HCEC 1CT (cell line): ENCODE data around the gene TIGD1.

Experiments
- DNase-seq: peaks from one replicate; pipeline ENCODE4 v3.0.0-alpha.2; 2017

TIGD1 gene

DNA sequence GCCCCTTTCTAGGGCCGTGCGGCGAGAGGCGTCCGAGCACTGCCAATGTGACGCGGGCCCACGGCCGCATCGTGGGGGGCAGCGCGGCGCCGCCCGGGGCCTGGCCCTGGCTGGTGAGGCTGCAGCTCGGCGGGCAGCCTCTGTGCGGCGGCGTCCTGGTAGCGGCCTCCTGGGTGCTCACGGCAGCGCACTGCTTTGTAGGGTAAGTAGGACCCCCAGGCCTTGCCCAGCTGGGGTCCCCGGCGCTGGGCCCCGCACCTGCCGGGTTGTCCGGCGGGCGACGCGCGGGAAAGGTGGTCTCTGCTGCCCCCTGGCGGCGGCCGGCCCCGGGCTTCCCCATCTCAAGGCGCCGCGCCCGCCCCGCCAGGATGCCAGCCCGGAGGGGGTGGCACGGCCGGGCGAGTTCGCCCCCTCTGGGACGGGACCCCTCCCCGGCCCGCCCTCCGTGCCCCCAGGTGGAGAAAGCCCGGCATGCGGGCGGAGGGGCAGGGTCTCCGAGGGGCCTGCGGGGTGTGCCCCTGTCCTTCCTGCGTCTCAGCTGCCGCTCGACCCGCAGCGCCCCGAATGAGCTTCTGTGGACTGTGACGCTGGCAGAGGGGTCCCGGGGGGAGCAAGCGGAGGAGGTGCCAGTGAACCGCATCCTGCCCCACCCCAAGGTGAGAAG is 28.3 kb downstream of the TIGD1 start:
- no peak for DNase-seq

DNA sequence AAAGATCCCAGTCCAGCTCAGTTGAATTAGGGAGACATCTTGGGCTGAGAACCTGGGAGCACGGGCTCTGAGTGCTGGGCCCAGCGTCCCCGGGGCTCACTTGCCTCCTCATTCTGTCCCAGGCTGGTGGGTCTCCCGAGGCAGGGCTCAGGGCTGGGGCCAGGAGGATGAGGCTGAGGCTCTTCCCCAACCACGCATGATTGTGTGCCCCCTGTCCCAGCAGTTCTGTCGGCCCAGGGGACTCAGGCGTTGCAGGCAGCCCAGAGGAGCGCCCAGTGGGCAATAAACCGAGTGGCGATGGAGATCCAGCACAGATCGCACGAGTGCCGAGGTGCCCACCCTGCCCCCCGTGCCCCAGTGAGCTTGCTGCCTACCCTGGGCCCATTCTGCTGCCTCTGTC is 29.3 kb downstream of the TIGD1 start:
- DNase-seq = no peak

DNA sequence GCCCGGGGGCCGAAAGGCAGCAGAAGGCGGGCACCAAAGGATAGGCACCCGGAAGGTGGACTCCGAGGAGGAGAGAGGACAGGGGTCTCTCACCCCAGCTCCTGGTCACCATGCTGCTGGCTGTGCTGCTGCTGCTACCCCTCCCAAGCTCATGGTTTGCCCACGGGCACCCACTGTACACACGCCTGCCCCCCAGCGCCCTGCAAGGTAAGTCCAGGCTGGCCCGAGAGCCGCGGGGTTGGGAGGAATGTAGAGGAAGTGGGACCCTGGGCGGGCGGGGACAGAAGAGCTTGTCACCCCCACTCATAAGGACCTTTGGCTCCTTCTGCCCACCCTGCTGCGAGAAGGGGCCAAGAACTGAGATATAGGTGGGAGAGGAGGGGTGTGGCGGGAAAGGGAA is 29.9 kb downstream of the TIGD1 start:
- no peak for DNase-seq

DNA sequence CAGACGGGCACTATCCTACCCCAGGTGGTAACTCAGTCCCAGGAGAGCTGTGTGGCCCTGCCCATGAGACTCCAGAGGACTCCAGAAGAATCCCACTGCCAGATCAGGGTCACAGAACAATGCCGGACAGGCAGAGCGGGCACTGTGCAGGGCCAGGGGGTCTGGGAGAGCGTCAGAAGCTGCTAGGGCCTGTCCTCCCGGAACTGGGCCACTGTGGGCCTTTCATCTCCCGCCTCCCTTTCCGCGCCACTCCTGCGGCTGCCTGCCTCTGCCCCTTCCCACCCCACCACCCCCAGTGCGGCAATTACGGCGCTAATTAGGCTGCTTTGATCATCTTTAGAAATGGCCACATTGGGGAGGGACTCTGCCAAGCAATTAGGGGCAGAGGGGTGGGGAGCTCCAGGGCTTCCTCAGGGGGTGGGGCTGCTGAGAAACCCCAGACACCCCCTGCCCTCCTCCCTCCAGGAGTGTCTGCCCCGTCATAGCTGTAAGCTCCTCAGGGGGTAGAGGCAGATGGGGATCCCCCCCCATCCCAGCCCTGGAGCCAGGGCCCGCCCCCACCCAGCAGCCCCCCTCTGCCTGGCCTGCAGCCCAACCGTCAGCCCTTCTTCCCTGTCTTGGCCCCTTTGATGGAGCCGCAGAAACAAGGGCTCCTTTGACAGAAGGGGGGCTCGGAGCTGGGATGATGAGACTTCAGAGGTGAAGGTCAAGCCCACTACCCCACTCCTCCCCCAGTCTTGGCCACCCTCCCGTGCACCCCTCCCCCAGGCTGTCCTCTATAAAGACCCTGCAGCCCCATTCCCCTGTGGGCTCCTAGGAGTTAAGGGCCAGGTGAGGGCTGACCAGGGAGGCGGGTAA is 30.5 kb downstream of the TIGD1 start, which contains the start of gene PRSS56:
PRSS56 (plus strand) TSS at position 808 of the 858 bp plus-strand sequence. CDS start 211 bp downstream, outside the sequence.
- DNase-seq = no peak

DNA sequence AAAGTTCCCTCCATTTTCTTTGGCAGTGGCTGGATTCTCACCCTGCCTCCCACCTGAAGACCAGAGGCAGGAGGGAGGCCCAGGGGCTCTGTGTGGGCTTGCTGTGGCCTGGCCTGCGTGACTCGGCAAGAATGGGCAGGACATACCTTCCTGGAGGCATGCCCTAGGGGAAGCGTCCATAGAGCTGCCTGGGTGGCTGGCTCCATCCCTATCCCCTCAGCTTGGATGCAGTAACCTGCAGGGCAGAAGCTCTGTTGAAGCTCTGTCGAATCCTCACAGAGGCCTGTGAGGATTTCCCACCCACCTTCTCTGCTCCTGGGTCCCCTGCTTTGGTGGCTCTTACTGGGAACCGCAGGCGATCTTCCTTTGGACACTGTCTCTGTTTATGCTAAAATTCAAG is 31.5 kb downstream of the TIGD1 start:
- no peak for DNase-seq

DNA sequence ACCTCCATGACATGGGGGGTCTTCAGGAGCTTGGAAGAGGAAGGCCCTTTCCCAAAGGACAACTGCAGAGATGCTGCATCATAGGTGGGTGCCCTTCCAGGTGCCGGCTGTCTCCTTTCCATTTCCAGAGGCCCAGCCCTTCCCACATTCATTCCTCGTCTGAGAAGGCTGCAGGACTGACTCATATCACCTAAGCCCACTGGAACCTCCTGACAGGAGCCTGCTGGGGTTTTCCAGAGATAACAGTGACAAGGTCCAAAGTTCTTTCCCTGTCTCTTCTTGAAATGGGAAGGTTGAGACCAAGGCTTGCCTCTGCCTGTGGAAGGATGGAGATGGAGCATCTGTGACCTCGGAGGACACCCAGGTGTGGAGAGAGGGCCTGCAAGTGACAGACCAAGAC is 33.8 kb downstream of the TIGD1 start:
- no peak for DNase-seq

DNA sequence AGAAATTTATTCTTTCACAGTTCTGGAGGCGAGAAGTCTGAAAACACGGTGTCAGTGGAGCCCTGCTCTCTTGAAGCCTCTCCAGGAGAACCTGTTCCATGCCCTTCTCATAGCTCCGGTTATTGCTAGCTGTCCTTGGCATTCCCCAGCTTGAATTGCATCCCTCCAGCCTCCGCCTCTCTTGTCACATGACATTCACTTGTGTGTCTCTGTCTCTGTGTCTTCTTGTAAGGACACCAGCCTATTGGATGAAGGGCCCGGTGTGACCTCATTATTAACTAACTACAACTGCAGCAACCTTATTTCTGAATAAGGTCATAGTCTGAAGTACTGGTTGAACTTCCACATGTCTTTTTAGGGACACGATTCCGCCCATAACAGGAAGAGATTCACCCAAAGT is 34.7 kb downstream of the TIGD1 start:
- no peak for DNase-seq

DNA sequence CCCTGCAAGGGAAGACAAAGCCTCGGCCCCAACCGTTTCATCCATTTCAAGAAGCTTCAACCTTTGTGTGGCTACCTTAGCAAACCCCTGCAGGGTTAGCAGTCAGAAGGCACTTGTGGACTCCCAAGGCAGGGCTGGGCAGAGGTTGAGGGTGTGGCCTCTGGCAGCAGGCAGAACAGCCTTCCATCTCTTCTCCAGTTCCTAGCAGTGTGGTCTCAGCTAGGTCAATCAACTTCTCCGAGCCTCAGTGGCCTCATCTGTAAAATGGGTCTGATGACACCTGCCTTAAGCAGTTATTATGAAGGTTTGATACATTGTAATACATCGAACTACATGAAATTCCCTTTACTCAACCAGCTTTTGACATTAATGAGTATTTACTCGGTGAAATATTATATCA is 37.0 kb downstream of the TIGD1 start:
- no peak for DNase-seq

DNA sequence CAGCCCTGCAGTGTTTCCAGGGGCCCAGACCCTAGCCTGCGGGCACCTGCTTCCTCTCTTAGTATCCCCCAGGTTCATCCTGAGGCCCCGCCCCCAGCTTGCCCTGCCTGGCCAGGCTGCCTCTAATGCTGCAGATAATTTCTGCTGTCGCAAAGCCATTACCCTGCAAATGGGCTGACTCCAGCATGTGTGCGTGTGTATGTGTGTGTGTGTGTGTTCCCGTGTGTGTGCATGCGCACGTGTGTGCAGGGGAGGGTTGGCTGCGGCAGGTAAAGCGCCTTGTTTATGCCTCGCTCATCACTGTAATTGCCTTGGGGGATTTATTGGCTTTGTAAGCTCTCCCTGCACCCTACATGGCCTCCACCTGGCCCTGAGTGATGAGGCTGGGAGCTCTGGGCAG is 37.8 kb downstream of the TIGD1 start:
- no peak for DNase-seq

DNA sequence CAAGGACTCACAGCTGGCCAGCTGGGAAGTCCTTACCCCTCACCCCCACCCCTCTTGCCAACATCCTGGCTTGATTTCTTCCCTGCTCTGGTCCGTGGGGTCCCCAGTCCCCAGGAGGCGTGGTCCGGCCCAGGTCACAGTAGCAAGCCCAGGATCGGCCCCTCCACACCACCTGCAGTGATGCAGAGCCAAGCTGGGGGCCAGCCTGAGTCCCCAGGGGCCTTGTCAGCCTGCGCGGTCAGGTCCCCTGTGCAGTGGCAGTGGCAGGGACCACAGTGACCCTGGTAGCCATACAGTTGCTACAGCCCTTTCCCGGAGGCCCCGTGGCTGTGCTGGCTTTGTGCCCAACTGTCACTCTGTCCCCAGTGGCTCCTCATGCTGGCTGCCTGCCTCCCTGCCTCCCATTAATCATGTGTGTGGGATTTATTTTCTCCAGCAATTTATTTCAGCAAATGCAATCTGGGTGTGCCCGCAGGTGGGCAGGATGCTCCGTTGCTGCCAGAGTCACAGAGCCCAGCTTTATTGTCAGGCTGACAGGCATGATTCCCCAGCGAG is 38.9 kb downstream of the TIGD1 start:
- DNase-seq = no peak

DNA sequence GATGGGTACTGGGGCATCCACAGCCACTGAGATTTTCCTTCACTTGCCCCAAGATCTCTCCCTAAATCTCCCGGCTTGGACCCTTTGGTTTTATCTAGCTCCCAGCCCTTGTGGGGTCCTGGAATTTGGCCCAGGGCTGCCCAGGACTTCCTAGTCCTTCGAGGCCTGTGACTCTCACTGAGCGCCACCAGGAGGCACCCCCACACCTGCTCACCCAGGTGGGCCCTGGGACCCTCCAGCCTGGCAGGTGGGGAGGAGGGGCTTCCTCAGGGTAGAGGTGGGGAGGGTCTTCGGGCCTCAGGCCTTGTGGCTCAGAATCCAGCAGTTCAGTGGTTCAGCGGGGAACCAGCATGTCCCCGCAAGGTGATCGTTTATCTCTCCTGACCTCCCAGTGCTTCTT is 42.1 kb downstream of the TIGD1 start:
- no peak for DNase-seq

DNA sequence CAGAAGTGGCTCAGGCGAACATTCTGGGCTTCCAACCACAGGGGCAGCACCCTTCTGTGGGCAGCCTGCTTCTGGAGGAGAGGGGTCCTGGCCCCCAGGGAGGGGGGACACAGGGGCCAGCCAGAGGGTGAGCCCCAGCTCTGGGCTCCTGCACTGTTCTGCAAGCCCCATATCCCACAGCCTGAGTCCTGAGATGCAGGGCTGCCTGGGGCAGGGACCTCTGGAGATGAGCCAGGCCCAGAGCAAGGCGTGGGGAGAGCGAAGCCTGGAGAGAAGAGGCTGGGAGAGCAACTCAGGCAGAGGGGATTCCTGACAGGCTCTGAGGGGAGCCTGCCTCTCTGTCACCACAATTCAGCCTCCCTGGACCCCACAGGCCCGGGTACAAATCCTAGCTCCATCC is 43.6 kb downstream of the TIGD1 start:
- DNase-seq = no peak

DNA sequence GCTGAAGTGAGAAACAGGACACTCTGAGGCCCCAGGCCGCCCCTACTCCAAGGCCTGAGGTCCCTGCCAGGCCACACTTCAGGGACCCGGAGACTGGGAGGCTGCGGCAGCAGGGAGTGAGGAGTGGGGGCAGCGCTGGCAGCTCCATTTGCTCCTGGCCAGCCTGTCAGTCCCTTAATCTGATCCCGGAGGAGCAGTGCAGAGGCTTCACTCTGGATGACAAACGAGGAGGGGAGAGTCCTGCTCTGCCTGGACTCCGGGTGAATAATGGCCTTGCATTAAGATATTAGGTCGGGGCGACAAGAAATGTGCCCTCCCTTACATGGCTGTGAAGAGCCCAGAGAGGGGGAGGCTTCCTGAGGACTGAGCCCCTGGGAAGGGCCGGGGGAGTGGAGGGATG is 44.5 kb downstream of the TIGD1 start:
- no peak for DNase-seq

DNA sequence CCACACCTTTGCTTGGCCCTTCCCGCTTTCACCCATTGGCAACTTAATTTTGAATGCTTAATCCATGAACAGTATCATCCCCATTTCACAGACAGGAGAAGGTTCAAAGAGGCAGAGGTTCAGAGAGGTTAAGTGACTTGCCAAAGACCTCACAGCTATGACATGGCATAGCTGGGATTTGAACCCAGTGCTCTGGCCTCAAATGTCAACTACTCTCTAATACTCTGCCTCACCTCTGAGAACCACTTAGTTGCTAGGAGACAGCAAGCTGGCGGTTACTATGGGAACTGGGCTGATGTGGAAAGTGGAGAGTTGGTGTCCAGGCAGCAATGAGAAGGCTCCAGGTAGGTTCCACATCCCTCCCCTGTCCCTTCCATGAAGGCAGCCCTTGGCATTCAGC is 45.9 kb downstream of the TIGD1 start:
- no peak for DNase-seq

DNA sequence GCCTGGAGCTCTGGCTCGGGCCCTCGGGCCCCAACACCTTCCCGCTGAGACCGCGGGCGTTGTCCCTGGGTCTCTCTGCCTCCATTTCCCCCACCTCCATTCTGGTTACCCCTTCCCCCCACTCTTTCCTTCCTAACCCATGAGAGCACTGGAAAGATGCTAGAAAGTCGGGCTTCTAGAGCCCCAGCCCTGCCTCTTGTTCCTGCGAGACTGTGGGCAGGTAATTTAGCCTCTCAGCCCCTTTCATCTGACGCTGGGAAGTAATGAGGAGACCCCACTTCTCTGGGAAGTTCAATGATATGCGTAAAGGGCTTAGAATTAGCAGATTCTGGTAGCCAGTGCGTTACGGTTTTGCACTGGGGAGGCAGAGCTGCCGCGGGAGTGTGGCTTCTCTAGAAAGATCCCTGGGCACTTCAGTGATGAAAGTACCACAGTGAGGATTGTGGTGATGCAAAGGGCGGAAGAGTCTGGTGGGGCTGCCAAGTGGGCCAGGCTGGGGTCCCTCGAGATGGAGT is 46.5 kb downstream of the TIGD1 start:
- no peak for DNase-seq

DNA sequence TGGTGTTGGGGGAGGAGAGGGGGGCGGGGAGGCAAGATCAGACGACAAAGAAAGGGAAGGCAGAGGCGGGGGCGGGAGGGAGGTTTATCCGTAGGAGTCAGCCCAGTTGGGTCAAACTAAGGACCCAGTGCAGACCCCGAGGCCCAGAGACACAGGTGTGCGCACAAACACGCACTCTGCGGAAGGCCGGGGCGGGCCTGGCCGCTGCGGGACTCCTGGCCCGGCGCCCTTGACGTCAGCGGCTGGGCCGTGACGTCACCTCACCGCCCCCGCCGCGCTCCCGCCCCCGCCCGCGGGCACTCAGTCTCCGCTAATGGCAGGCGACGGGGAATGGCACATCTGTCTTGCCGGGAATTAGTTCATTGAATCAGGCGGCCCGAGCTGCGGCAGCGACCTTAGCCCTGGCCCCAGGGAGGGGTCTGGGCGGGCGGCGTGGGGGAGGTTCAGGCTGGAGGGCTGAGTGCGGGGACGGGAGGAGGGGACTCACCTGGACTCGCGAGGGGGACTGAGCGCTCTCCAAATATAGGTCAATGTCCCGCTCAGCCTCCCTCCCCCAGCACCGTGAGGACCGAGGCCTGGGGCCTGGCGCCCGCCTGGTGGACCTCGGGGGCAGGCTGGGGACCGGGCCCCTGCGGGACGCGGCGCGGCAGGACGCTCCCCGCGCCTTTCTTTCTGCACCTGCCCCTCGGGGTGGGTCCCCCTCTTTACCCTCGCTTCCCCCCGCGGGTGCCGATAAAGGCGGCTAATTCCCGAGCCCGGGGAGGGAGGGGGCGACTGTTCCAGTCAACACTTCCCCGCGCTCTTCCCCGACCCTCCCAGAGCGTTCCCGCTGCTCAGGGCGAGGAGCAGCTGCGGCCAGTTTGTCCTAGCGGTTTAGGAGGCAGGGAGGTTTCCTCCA is 47.2 kb downstream of the TIGD1 start:
- no peak for DNase-seq

DNA sequence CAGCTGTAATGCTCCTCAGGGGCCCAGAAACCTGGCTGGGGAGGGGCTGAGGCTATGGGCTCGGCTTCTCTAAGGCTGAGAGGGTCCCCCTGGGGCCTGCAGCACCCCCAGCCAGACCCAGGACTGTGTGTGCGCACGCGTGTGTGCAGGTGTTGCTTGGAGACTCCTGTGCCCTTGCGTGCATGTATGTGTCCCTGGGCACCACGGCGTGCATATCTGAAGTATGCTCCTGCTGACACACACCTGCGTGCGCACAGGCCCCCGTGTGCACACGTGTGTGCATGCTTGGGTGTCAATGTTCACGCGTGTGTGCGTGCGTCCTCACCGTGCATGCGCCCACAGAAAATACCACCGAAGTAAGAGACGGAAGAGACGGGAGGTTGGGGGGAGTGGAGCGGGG is 47.8 kb downstream of the TIGD1 start:
- no peak for DNase-seq

DNA sequence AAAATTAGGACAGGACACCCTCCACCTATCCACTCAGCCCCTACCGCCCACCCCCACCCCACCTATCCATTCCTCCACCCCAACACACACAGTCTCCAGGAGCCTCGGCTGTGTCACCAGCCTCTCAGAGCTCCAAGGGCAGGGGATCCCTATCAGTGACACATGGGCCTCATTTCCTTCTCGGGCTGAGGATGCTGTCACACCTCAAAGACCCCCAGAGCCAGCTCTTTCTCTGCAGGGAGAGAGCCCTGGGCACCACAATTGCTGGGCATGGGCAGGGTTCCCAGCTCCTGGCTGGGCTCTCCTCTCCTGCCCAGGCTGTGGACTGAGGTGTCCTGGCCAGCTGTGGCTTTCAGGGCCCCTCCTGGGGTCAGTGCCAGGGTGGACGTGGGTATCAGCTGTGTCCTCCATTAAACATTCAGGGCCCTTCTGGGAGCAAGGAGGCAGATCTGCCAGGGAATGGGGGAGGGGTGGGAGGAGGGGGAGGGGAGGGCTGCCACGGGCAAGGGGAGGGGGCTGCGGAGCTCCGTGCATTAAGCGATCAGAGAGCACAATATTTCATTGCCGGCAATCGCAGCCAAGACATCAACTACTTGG is 48.5 kb downstream of the TIGD1 start:
- no peak for DNase-seq

DNA sequence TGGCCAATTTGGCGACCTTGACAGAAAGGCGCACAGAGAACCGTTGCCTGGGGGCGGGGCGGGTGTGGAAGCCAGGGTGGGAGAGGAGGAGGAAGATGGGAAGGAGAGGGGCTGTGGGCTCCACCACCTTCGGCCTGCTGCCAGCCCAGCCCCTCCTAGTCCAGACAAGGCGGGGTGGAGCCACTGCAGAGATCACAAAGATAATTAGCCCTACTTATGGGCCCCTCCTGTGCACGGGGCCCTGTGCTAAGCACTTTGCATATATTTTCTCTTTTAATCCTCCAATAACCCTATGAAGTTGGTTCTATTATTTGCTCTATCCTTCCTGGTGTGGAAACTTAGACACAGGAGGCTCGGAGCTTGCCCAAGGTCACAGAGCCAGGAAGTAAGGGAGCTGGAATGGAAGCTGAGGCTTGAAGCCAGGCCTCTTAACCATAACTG is 49.0 kb downstream of the TIGD1 start:
- no peak for DNase-seq

DNA sequence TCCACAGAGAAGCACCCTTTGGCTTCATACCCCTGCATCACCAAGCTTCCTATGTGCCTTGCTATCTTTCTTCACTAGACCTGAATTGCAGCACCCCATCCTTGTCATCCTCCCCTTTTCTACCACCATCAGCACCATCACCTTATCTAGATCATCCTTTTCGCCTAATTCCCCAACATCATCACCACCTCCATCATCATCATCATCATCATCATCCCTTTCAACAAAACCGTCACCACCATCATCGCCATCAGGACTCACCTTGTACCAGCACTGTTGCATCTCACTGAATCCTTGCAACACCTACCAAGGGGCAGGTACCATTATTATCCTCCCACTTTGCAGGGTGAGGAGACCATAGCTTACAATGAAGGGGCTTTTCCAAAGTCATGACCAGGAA is 51.9 kb downstream of the TIGD1 start:
- no peak for DNase-seq
